ENCODE data around the gene COG1. TPM values are rescaled to one million over a fixed set of nuclear protein-coding genes. Genes with fewer than 3 reads are reported as not detected.
A peak's percentile ranks its signal among the peaks of the same experiment; 100 is the strongest.

COG1 gene
- total RNA-seq, 2 donors from 2014 or later = 27.1 to 27.8 TPM

- WGBS, 2 experiments (ENCODE audit: insufficient coverage in 1 of 2, insufficient read length in 1 of 2) = 93 to 94% methylated on average over 6 to 9 of the region's 10 CpGs
- Histone ChIP-seq H3K27ac (ENCODE audit: low read depth, low read length) (no peak overlapping the region), H3K4me3 (ENCODE audit: low read length) (no peak overlapping the region), H3K27me3 (ENCODE audit: control insufficient read depth, insufficient read depth, low read length, poor library complexity, severe bottlenecking) (no peaks in the 10 kb centered on the region), H3K9ac (ENCODE audit: extremely low read depth, low read length, poor library complexity, severe bottlenecking) (no peak overlapping the region), H3K9me3 (ENCODE audit: control insufficient read depth, low read length) (no peaks in the 10 kb centered on the region), H3K36me3 (ENCODE audit: control insufficient read depth, insufficient read depth, low read length) (peaks cover 45% of the 10 kb centered on the region), H3K4me1 (ENCODE audit: control insufficient read depth, insufficient read depth, low read length) (peaks cover 4% of the 10 kb centered on the region)
- Mint-ChIP-seq H3K27ac (no peak overlapping the region), H3K4me1 (peaks cover 23% of the 10 kb centered on the region), H3K36me3 (ENCODE audit: low read depth) (peaks cover 32% of the 10 kb centered on the region), H3K27me3 (ENCODE audit: insufficient read depth) (peaks cover 5% of the 10 kb centered on the region), H3K9me3 (no peaks in the 10 kb centered on the region), H3K4me3 (no peak overlapping the region)
- no peak for DNase-seq
- no peak for TF ChIP-seq CTCF (conservative IDR thresholded peaks at IDR 0.05)
These were observed 55.7 kb downstream of the COG1 start for GRCh38 chr17:73248532-73248931.

GRCh38 chr17:73249700-73250099, 56.8 kb downstream of the COG1 start:
- no peaks in the 10 kb centered on the region for H3K9me3 ChIP-seq (ENCODE audit: control insufficient read depth, low read length)
- Mint-ChIP-seq H3K4me3 (no peak overlapping the region), H3K4me1 (peaks cover 28% of the 10 kb centered on the region), H3K27me3 (ENCODE audit: insufficient read depth) (peaks cover 5% of the 10 kb centered on the region), H3K36me3 (ENCODE audit: low read depth) (peaks cover 25% of the 10 kb centered on the region), H3K27ac (no peak overlapping the region), H3K9me3 (no peaks in the 10 kb centered on the region)
- H3K36me3 ChIP-seq (ENCODE audit: control insufficient read depth, insufficient read depth, low read length) = peaks cover 35% of the 10 kb centered on the region
- no peaks in the 10 kb centered on the region for H3K27me3 ChIP-seq (ENCODE audit: control insufficient read depth, insufficient read depth, low read length, poor library complexity, severe bottlenecking)
- WGBS, 2 experiments (ENCODE audit: insufficient coverage in 1 of 2, insufficient read length in 1 of 2) = 91 to 92% methylated on average over 7 to 8 of the region's 8 CpGs
- no peak for DNase-seq
- H3K27ac ChIP-seq (ENCODE audit: low read depth, low read length) = no peak overlapping the region
- TF ChIP-seq CTCF (conservative IDR thresholded peaks at IDR 0.05) = no peak
- H3K4me1 ChIP-seq (ENCODE audit: control insufficient read depth, insufficient read depth, low read length) = peaks cover 9% of the 10 kb centered on the region
- no peak overlapping the region for H3K4me3 ChIP-seq (ENCODE audit: low read length)
- no peak overlapping the region for H3K9ac ChIP-seq (ENCODE audit: extremely low read depth, low read length, poor library complexity, severe bottlenecking)

- H3K36me3 Mint-ChIP-seq (ENCODE audit: low read depth) = peaks cover 17% of the 10 kb centered on the region
- Histone ChIP-seq H3K27me3 (ENCODE audit: control insufficient read depth, insufficient read depth, low read length, poor library complexity, severe bottlenecking) (no peaks in the 10 kb centered on the region), H3K9me3 (ENCODE audit: control insufficient read depth, low read length) (no peaks in the 10 kb centered on the region), H3K27ac (ENCODE audit: low read depth, low read length) (no peak overlapping the region), H3K9ac (ENCODE audit: extremely low read depth, low read length, poor library complexity, severe bottlenecking) (no peak overlapping the region), H3K36me3 (ENCODE audit: control insufficient read depth, insufficient read depth, low read length) (peaks cover 22% of the 10 kb centered on the region), H3K4me1 (ENCODE audit: control insufficient read depth, insufficient read depth, low read length) (peaks cover 9% of the 10 kb centered on the region), H3K4me3 (ENCODE audit: low read length) (no peak overlapping the region)
- peaks cover 28% of the 10 kb centered on the region for H3K4me1 Mint-ChIP-seq
- H3K4me3 Mint-ChIP-seq = no peak overlapping the region
- WGBS, 2 experiments (ENCODE audit: insufficient coverage in 1 of 2, insufficient read length in 1 of 2) = 83 to 84% methylated on average over 9 to 10 of the region's 10 CpGs
- DNase-seq = peak; percentile 66
- peaks cover 5% of the 10 kb centered on the region for H3K27me3 Mint-ChIP-seq (ENCODE audit: insufficient read depth)
- no peak overlapping the region for H3K27ac Mint-ChIP-seq
- H3K9me3 Mint-ChIP-seq = no peaks in the 10 kb centered on the region
- no peak for TF ChIP-seq CTCF (conservative IDR thresholded peaks at IDR 0.05)
These were observed 58.2 kb downstream of the COG1 start for GRCh38 chr17:73250851-73251640.
